Adipocyte (in vitro differentiated cells): ENCODE results near the gene POLR1B.
"Not testable (repeated sequence)": the region's sequence is repeated elsewhere in the genome, so short reads cannot be mapped to it uniquely, and the experiment has no call there.

Source experiments
- DNase-seq: peaks from one replicate; pipeline ENCODE4 v3.0.0-alpha.2; 2015; ENCODE audit warnings: low read depth
- H3K27me3 ChIP-seq: replicated peaks from 2 replicates; pipeline ENCODE4 v1.7.0; 2013; ENCODE audit warnings: mild to moderate bottlenecking, low read length, moderate library complexity; ENCODE audit not compliant: control insufficient read depth, insufficient read depth
- H3K36me3 ChIP-seq: 2 replicates; pipeline ENCODE4 v1.7.0; 2013; ENCODE audit warnings: low read length, mild to moderate bottlenecking, moderate library complexity; ENCODE audit not compliant: control insufficient read depth, insufficient read depth, severe bottlenecking
- H3K4me1 ChIP-seq: 2 replicates; pipeline ENCODE4 v1.7.0; 2013; ENCODE audit warnings: mild to moderate bottlenecking, low read length, moderate library complexity; ENCODE audit not compliant: control insufficient read depth, insufficient read depth
- H3K4me3 ChIP-seq: 2 replicates; pipeline ENCODE4 v1.7.0; 2013; ENCODE audit warnings: mild to moderate bottlenecking, low read length, moderate library complexity
- H3K9ac ChIP-seq: 2 replicates; pipeline ENCODE4 v1.7.0; 2013; ENCODE audit warnings: mild to moderate bottlenecking, low read length, moderate library complexity
- H3K9me3 ChIP-seq: 2 replicates; pipeline ENCODE4 v1.7.0; 2013; ENCODE audit warnings: mild to moderate bottlenecking, low read length, moderate library complexity; ENCODE audit not compliant: control insufficient read depth

Gene POLR1B, protein sequence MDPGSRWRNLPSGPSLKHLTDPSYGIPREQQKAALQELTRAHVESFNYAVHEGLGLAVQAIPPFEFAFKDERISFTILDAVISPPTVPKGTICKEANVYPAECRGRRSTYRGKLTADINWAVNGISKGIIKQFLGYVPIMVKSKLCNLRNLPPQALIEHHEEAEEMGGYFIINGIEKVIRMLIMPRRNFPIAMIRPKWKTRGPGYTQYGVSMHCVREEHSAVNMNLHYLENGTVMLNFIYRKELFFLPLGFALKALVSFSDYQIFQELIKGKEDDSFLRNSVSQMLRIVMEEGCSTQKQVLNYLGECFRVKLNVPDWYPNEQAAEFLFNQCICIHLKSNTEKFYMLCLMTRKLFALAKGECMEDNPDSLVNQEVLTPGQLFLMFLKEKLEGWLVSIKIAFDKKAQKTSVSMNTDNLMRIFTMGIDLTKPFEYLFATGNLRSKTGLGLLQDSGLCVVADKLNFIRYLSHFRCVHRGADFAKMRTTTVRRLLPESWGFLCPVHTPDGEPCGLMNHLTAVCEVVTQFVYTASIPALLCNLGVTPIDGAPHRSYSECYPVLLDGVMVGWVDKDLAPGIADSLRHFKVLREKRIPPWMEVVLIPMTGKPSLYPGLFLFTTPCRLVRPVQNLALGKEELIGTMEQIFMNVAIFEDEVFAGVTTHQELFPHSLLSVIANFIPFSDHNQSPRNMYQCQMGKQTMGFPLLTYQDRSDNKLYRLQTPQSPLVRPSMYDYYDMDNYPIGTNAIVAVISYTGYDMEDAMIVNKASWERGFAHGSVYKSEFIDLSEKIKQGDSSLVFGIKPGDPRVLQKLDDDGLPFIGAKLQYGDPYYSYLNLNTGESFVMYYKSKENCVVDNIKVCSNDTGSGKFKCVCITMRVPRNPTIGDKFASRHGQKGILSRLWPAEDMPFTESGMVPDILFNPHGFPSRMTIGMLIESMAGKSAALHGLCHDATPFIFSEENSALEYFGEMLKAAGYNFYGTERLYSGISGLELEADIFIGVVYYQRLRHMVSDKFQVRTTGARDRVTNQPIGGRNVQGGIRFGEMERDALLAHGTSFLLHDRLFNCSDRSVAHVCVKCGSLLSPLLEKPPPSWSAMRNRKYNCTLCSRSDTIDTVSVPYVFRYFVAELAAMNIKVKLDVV

DNA sequence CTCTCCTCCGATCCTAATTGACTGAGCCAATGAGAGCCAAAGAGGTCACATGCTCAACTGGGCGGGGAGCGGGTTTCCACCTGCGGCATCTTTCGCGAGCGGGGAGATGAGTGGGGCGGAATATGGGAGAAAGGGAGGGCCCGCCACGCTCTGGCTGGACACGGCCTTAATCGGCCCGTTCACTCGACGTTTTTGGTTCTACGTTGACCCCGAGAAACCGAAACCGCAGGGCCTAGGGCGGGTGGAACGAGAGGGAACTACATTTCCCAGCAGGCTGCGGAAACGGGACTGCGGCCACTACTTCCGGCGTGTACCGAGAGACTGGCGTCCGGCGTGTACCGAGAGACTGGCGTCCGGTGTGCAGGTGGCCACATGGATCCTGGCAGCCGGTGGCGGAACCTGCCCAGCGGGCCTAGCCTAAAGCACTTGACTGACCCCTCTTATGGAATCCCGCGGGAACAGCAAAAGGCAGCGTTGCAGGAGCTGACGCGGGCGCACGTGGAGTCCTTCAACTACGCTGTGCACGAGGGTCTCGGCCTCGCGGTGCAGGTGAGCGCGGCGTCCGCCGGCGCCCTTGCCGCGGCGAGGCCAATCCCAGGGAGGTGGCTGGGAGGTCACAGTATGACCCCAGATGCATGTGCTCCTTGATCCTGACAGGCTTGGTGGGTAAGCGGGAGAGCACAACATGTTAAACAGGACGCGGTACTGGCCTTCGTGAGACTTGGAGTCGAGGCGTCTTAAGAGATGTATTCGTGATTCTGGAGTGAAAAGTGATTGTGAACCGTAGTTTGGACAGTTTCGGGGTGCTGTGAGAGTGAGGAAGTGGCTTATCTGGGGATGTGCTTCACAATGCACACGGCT lies at the start of gene POLR1B:
Gene POLR1B (plus strand): TSS at position 343 of the 861 bp plus-strand sequence. CDS start 30 bp downstream, at position 373.
- Histone ChIP-seq H3K4me1 (peaks cover 29% of the 10 kb centered on the region), H3K27me3 (no peaks in the 10 kb centered on the region), H3K36me3 (peaks cover 4% of the 10 kb centered on the region), H3K9me3 (no peaks in the 10 kb centered on the region), H3K4me3 (peak within 1 kb of the TSS; percentile 98), H3K9ac (peak within 1 kb of the TSS; percentile 90)
- DNase-seq = peak; percentile 91

DNA sequence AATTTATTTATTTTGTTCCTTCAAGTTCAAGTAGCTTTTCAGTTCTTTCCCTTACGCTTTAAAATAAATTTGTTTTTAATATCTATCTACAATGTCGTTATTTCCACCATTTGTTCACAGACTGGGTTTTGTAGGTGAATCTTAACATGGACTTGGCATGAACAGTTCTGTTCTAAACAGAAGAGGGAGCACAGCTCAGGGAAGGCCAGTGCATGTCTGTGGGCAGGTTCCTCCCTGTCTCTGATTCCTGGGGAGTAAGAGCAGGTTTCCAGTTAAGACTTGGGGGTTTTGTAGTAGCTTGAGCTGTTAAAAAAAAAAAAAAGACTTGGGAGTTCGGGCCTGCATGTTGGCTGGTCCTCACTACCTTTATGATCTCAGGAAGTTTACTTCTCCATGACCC lies 49.2 kb upstream of the POLR1B start:
- peak; percentile 10 for DNase-seq
- Histone ChIP-seq H3K27me3 (no peaks in the 10 kb centered on the region), H3K36me3 (peaks cover 8% of the 10 kb centered on the region), H3K9me3 (no peaks in the 10 kb centered on the region), H3K4me1 (peaks cover 16% of the 10 kb centered on the region), H3K4me3 (no peak overlapping the region), H3K9ac (no peak overlapping the region)

DNA sequence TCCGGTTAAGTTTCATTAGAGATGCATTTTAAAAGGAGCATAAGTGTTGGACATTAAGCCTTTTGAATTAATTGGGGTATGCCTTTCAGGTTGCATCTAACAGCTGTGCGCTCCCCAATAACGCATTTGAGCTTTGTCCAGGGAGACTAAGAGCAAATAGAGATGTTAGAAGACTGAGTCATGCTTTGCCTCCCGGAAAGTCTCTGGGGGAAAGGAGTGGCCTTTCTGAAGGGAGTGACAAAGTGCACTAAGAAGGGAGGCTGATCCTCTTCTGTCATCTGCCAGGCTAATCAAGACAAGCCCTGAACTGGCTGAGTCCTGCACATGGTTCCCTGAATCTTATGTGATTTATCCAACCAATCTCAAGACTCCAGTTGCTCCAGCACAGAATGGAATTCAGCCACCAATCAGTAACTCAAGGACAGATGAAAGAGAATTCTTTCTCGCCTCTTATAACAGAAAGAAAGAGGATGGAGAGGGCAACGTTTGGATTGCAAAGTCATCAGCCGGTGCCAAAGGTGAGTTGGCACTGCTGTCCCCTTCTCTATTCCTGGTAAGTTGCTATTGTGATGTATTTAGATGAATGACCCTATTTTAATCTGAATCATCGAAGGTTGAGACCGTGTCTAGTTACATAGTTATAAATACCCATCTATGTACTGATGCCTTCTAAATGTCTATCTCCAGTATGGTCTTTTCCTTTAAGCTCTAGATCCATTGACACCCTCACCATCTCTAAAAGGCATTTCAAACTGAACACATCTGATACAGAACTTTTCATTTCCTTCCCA lies 48.2 kb upstream of the POLR1B start:
- peak; percentile 61 for DNase-seq
- Histone ChIP-seq H3K9ac (no peak overlapping the region), H3K27me3 (no peaks in the 10 kb centered on the region), H3K4me1 (peaks cover 16% of the 10 kb centered on the region), H3K9me3 (no peaks in the 10 kb centered on the region), H3K4me3 (no peak overlapping the region), H3K36me3 (peaks cover 8% of the 10 kb centered on the region)

DNA sequence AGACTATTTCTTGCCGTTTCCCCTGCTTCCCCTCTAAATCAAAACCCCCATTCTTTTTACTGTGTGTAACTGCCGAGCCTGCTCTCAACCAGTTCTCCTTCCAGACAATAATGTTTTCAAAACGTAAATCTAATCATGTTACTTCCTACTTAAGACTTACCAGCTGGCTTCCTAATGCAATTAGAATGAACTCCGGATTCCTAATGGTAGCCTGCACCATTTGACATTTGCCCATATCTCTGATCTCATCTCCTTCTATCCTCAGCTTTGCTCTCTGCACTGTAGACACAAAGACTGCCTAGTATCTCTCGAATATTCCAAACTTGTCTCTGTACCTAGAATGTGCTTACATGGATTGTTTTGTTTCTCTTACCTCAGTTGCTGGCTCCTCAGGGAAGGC lies 47.4 kb upstream of the POLR1B start:
- Histone ChIP-seq H3K27me3 (no peaks in the 10 kb centered on the region), H3K4me3 (no peak overlapping the region), H3K9me3 (no peaks in the 10 kb centered on the region), H3K4me1 (peaks cover 16% of the 10 kb centered on the region), H3K36me3 (peaks cover 8% of the 10 kb centered on the region), H3K9ac (no peak overlapping the region)
- no peak for DNase-seq

DNA sequence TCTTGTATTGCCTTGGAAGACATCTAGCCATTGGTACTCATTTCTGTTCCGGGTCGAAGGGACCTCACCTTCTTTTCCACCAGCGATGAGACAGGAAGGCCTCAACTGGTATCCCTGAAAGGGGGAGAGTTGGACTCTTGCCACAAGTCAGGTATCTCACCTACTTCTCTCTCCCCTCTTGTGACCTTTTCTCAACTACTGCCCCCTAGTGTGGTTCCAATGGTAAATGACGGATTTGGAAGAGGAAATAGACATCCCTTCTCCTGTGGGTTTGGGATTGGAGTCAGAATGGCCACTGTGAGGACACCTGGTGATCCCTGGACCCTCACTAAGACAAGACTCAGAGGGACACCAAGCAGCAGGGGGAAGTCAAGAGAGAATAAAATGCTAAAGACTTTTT lies 46.4 kb upstream of the POLR1B start:
- not testable (repeated sequence) for H3K27me3 ChIP-seq, H3K9me3 ChIP-seq, H3K9ac ChIP-seq, DNase-seq, H3K4me3 ChIP-seq, H3K36me3 ChIP-seq
- peaks cover 16% of the 10 kb centered on the region for H3K4me1 ChIP-seq

DNA sequence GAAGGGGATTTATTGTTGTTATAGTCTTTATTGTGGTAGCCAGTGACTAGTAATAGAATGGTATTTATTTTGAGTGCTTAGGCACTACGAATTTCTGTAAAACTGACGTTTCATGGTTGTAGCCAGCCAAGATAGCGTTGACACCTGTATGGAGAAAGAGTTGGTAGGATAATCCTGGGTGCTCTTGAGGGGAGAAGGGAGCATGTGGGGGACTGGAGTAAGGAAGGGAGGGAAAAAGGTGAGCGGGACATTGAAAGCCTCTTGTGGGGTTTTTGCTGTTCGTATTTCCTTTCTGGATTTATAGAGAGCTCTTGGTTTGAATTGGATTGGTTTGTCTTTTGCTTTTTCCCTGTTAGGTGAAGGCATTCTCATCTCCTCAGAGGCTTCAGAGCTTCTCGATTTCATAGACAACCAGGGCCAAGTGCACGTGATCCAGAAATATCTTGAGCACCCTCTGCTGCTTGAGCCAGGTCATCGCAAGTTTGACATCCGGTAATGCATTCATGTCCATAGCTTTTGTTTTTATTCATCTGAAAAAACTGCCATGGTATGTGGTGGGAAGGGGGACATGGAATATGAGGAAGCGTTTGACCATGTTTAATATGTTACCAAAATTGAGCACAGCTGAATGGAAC lies 41.3 kb upstream of the POLR1B start:
- H3K36me3 ChIP-seq, H3K27me3 ChIP-seq, H3K9me3 ChIP-seq, H3K9ac ChIP-seq, H3K4me3 ChIP-seq, H3K4me1 ChIP-seq: not testable (repeated sequence)
- DNase-seq = peak; percentile 17

DNA sequence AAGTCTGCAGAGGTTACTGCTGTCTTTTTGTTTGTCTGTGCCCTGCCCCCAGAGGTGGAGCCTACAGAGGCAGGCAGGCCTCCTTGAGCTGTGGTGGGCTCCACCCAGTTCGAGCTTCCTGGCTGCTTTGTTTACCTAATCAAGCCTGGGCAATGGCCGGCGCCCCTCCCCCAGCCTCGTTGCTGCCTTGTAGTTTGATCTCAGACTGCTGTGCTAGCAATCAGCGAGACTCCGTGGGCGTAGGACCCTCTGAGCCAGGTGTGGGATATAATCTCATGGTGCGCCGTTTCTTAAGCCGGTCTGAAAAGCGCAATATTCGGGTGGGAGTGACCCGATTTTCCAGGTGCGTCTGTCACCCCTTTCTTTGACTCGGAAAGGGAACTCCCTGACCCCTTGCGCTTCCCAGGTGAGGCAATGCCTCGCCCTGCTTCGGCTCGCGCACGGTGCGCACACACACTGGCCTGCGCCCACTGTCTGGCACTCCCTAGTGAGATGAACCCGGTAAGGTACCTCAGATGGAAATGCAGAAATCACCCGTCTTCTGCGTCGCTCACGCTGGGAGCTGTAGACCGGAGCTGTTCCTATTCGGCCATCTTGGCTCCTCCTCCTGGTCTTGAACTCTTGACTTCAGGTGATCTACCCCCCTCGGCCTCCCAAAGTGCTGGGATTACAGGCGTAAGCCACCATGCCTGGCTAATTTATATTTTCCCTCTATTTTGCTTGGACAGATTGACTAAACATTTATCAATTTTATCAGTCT lies 32.8 kb upstream of the POLR1B start:
- DNase-seq, H3K36me3 ChIP-seq, H3K4me3 ChIP-seq: not testable (repeated sequence)

DNA sequence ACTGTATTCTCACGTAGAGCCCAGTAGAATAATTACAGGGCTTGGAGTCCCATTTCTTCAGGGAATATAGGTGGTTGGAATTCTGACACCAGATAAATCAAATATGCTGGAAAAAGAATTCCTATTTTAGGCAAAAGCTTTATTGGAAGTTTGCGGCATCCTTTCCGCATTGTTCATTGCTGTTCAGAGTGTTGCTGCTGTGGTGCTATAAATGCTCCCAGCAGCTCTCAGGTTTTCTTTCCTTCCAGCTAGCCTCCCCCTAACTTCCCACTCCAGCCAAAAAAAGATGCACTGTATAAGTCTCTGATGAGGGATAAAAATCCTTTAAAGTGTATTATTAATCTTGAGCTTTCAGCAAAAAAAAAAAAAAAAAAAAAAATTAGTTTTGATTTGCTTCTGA lies 25.5 kb upstream of the POLR1B start:
- Histone ChIP-seq H3K4me1 (no peaks in the 10 kb centered on the region), H3K9ac (no peak overlapping the region), H3K27me3 (no peaks in the 10 kb centered on the region), H3K4me3 (no peak overlapping the region), H3K9me3 (peaks cover 4% of the 10 kb centered on the region), H3K36me3 (peaks cover 34% of the 10 kb centered on the region)
- no peak for DNase-seq

More for the DNA sequence above, 32.8 kb upstream of the POLR1B start:
- not testable (repeated sequence) for H3K9ac ChIP-seq, H3K27me3 ChIP-seq, H3K9me3 ChIP-seq, H3K4me1 ChIP-seq

DNA sequence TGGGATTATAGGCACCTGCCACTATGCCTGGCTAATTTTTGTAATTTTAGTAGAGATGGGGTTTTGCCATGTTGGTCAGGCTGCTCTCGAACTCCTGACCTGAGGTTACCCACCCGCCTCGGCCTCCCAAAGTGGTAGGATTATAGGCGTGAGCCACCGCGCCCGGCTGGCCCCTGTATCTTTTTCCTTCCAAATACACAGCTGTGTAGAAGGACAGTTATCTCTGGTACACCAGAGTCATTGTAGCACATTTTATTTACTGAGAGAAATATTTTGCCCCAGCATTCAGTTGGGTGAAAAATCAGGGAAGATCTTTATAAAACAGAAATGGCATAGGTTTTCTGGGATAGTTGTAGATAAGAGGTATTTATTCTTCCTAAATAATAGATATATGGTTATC lies 23.5 kb upstream of the POLR1B start:
- H3K27me3 ChIP-seq = no peaks in the 10 kb centered on the region
- H3K9ac ChIP-seq = no peak overlapping the region
- H3K4me3 ChIP-seq = no peak overlapping the region
- no peaks in the 10 kb centered on the region for H3K4me1 ChIP-seq
- peaks cover 4% of the 10 kb centered on the region for H3K9me3 ChIP-seq
- peaks cover 48% of the 10 kb centered on the region for H3K36me3 ChIP-seq
- DNase-seq = no peak
